ENCODE measurements around the gene HSPBAP1.
"Not testable (repeated sequence)": the region's sequence is repeated elsewhere in the genome, so short reads cannot be mapped to it uniquely, and the experiment has no call there.

The HSPBAP1 gene

DNA sequence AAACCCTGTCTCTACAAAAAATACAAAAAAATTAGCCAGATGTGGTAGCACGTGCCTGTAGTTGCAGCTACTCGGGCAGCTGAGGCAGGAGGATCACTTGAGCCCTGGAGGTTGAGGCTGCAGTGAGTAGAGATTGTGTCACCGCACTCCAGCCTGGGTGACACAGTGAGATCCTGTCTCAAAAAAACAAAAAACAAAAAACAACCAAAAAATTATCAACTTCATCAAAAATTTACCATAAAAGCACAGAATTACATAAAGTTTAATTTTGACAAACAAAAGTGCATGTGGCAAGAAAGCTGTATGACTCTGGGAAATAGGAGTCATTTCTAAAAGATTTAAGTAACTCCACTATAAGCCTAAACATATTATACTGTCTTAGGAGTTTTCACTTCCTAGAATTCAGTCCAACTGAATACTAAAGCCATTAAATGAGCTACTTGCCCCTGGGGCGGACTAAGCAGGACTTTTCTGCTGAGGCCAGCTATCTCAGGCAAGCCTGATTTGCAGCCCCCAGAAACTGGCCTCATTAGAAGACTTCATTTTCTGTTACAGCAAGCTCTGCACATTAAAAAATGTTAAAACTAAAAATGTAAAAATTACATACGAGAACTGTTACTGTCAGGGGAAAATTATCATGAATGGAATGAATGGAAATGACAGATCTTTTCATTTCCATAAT is 23.0 kb downstream of the HSPBAP1 start:
- no peak overlapping the region for H3K27ac Mint-ChIP-seq
- H3K9me3 Mint-ChIP-seq, result no peaks in the 10 kb centered on the region
- H3K4me3 Mint-ChIP-seq, result no peak overlapping the region
- DNase-seq, result no peak
- H3K36me3 Mint-ChIP-seq (ENCODE audit: low read depth), result peaks cover 45% of the 10 kb centered on the region
- H3K4me1 Mint-ChIP-seq (ENCODE audit: low read depth), result no peaks in the 10 kb centered on the region
- H3K27me3 Mint-ChIP-seq, result no peaks in the 10 kb centered on the region

DNA sequence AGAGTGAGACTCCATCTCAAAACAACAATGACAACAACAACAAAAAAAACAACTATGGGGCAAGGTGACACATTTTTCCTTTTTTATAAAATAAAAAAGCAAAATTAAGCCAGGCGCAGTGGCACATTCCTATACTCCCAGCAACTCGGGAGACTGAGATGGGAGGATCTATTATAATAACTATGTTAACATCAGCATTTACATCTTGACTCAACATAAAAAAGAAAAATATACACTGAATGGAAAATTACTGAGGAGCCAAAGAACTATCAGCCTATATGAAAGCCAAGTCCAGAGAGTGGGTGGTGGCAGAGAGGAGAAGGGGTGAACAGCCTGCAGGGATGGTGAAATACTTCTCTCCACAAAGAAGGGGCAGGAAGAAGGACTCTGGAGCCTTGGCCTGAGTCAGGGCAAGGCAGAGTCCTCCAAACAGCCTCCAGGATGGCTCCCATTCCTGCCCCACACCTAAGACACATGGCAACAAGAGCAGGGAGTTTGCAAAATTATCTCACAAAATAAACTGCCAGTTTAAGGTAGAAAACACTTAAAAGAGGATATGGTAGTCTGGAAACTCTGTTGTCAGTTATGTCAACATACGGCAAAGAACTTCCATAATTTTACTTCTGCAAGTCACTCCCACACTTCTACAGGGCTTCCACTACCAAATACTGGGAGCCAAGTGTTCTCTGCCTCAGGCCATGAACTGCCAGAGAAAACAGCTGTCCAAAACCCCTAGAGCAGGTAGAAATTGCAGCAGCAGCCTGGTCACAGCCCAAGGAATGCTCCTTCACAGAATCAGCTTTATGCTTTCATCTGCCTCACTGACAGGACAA is 25.9 kb downstream of the HSPBAP1 start:
- H3K27ac Mint-ChIP-seq, result no peak overlapping the region
- no peaks in the 10 kb centered on the region for H3K9me3 Mint-ChIP-seq
- H3K4me1 Mint-ChIP-seq (ENCODE audit: low read depth), result no peaks in the 10 kb centered on the region
- H3K4me3 Mint-ChIP-seq, result no peak overlapping the region
- DNase-seq, result no peak
- H3K36me3 Mint-ChIP-seq (ENCODE audit: low read depth), result peaks cover 48% of the 10 kb centered on the region
- H3K27me3 Mint-ChIP-seq, result no peaks in the 10 kb centered on the region

DNA sequence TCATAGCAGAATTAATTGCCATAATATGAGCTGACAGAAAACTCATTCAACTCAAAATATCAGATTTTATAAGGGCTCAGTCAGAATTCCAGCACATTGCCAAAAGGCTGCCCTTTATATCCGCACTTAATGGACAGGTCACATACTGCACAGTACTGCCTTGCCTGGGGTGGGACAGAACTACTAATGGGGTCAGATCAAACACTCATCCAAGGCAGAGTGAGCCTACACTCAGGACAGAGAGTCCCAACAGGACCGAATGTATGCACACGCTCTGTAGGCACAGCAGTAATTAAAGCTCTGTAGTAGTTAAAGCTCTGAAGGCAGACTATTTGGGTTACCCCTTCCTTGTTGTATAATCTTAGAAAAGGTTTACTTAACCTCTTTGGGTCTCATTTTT is 27.2 kb downstream of the HSPBAP1 start:
- Mint-ChIP-seq H3K36me3 (ENCODE audit: low read depth) (peaks cover 57% of the 10 kb centered on the region), H3K27me3 (no peaks in the 10 kb centered on the region), H3K4me1 (ENCODE audit: low read depth) (no peaks in the 10 kb centered on the region), H3K4me3 (no peak overlapping the region), H3K9me3 (no peaks in the 10 kb centered on the region), H3K27ac (no peak overlapping the region)
- DNase-seq, result no peak

DNA sequence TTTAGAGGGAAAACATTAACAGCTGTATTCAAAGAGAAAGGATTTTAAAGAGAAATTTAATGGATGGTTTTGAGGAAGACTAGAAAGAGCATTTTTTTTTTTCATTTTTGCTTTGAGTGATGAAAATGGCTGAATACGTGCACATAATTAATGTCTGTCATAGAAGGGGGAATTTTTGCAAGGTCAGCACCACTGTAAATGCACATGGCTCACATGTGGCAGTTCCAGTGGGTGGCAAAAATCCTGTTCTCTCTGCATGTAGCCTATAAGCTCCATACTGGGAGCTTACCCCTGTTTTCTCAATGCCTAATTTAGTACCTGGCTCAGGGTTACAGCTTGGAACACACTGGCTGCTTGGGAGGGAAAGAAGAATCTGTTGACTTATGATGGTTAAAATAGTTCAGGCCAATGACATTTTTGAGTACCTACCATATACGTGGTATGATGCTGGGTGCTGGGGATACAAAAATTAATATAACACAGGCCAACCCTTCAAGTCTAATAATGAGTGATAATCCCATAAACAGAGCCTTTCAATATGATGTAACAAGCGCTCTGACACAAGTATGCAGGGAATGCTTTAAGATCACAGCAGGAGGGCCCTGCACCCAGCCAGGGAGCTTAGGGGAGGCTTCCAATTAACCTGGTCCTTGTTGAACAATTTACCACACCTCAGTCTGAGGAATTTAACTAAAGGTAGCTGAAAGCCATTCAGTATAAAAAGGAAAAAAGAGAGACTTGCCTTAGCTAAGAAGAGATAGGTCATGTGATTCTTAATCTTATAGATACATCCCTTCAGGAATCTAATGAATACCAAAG is 33.0 kb downstream of the HSPBAP1 start:
- Mint-ChIP-seq H3K36me3 (ENCODE audit: low read depth) (peaks cover 41% of the 10 kb centered on the region), H3K27me3 (no peaks in the 10 kb centered on the region), H3K4me3 (no peak overlapping the region), H3K9me3 (no peaks in the 10 kb centered on the region), H3K27ac (no peak overlapping the region), H3K4me1 (ENCODE audit: low read depth) (no peaks in the 10 kb centered on the region)
- no peak for DNase-seq

DNA sequence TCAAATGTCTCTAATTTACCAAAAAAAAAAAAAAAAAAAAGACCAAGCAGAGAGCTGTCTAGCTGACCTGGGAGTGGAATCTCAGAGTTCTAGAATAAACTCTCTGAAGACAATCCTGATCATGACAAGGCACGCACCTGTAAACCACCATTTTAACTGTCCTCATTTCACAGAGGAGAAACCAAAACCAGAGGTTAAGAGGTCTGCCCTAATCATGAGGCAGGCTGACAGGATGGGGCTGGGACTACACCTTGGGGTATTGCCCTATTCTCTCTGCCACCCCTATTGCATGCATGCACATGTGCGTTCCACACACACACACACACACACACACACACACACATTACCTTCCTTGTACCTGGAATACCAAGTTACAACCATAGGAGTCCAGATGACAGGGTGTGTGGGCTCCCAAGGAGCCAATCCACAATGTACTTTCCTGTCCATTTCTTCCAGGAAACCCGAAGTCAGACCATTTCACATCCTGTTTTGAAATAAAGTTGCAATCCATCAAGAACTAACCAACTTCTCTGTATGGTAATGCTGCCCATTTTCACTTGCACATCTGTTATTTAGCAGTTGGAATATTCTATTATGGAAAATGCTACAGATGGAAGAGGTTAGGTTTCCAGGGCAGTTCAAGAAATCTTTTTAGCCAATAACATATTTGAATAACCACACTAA is 34.6 kb downstream of the HSPBAP1 start:
- Mint-ChIP-seq H3K9me3 (no peaks in the 10 kb centered on the region), H3K4me3 (no peak overlapping the region), H3K4me1 (ENCODE audit: low read depth) (no peaks in the 10 kb centered on the region), H3K27me3 (no peaks in the 10 kb centered on the region), H3K27ac (no peak overlapping the region), H3K36me3 (ENCODE audit: low read depth) (peaks cover 44% of the 10 kb centered on the region)
- no peak for DNase-seq

DNA sequence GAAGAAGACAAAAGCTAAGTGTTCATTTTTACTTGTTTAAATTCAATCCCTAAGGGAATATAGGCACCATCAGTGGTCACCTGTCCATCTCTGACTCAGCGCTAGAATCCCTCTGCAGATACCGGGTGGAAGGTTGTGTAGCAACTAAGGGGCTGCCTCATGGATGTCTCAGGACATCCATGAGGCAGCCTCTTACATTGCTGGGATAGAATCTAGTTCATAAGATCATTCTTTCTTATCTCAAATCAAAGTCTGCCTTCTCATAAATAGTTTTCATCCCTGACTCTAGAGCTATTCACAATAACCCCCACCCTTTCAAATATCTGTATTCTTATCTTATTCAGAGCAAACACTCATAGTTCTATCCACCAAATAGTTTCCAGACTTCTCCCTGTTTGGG is 38.1 kb downstream of the HSPBAP1 start:
- Mint-ChIP-seq H3K4me3 (no peak overlapping the region), H3K9me3 (no peaks in the 10 kb centered on the region), H3K27ac (no peak overlapping the region), H3K4me1 (ENCODE audit: low read depth) (no peaks in the 10 kb centered on the region), H3K36me3 (ENCODE audit: low read depth) (peaks cover 52% of the 10 kb centered on the region), H3K27me3 (no peaks in the 10 kb centered on the region)
- DNase-seq, result no peak

DNA sequence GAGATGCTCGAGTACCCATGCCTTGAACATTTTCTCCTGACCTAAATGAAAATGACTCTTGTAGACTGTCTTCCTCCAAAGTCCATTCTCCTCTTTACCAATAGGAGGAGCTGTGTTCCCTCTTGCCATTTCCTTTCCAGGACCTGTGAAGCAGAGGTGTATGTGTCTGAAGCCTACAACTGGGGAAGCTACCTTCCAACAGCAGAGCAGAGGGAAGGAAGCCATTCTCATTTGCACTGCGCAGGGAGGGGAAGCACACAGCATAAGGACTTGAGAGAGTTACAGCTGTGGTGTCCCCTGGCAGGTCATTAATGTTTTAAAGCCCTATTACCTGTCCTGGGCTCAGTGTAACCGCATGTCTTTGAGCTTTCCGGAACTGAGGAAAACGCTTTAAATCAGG is 38.7 kb downstream of the HSPBAP1 start:
- no peaks in the 10 kb centered on the region for H3K9me3 Mint-ChIP-seq
- peak; percentile 30 for DNase-seq
- no peak overlapping the region for H3K27ac Mint-ChIP-seq
- no peak overlapping the region for H3K4me3 Mint-ChIP-seq
- no peaks in the 10 kb centered on the region for H3K4me1 Mint-ChIP-seq (ENCODE audit: low read depth)
- H3K36me3 Mint-ChIP-seq (ENCODE audit: low read depth), result peaks cover 52% of the 10 kb centered on the region
- no peaks in the 10 kb centered on the region for H3K27me3 Mint-ChIP-seq

DNA sequence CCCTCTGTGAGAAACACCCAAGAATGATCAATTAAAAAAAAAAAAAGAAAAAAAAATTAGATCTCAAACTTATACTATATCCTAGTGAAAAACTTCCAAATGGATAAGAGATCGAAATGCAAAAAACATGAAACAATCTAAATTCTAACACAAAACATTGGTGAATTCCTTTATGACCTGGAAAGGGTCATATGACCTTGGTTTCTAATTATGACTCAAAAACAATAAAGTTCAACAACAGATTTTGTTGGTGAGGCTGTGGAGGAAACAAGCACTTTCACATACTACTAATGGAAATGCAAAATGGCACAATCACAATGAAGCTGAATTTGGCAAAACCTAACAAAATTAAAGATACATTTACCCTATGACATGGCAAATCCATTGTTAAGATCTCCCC is 45.3 kb downstream of the HSPBAP1 start:
- no peaks in the 10 kb centered on the region for H3K27me3 Mint-ChIP-seq
- no peak overlapping the region for H3K4me3 Mint-ChIP-seq
- peaks cover 63% of the 10 kb centered on the region for H3K36me3 Mint-ChIP-seq (ENCODE audit: low read depth)
- H3K27ac Mint-ChIP-seq, result no peak overlapping the region
- H3K9me3 Mint-ChIP-seq, result no peaks in the 10 kb centered on the region
- no peak for DNase-seq
- H3K4me1 Mint-ChIP-seq (ENCODE audit: low read depth), result no peaks in the 10 kb centered on the region

DNA sequence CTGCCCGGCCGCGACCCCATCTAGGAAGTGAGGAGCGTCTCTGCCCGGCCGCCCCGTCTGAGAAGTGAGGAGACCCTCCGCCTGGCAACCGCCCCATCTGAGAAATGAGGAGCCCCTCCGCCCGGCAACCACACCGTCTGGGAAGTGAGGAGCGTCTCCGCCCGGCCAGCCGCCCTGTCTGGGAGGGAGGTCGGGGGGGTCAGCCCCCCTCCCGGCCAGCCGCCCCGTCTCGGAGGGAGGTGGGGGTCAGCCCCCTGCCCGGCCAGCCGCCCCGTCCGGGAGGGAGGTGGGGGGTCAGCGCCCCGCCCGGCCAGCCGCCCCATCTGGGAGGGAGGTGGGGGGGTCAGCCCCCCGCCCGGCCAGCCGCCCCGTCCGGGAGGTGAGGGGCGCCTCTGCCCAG is 46.3 kb downstream of the HSPBAP1 start:
- not testable (repeated sequence) for DNase-seq; H3K9me3 Mint-ChIP-seq; H3K4me1 Mint-ChIP-seq (ENCODE audit: low read depth); H3K4me3 Mint-ChIP-seq; H3K27ac Mint-ChIP-seq; H3K27me3 Mint-ChIP-seq
- peaks cover 65% of the 10 kb centered on the region for H3K36me3 Mint-ChIP-seq (ENCODE audit: low read depth)

DNA sequence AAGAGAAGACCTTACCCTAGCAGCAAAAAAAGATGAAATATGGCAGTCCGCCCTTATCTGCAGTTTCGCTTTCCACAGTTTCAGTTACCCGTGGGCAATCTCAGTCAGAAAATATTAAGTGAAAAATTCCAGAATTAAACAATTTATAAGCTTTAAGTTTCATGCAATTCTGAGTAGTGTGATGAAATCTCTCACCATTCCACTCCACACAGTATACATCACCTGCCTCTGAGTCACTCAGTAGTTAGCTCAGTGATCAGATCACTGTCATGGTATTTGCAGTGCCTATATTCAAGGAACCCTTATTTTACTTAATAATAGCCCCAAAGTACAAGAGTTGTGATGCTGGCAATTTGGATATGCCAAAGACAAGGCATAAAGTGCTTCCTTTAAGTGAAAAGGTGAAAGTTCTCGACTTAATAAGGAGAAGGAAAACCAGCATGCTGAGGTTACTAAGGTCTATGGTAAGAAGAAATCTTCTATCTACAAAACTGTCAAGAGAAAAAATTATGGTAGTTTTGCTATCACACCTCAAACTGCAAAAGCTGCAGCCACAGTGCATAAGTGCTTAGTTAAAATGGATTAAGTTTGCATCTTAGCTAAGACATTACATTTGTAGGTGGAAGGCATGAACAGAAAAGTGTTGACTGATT is 48.1 kb downstream of the HSPBAP1 start:
- H3K27me3 Mint-ChIP-seq, result no peaks in the 10 kb centered on the region
- H3K4me1 Mint-ChIP-seq (ENCODE audit: low read depth), result no peaks in the 10 kb centered on the region
- no peak overlapping the region for H3K27ac Mint-ChIP-seq
- H3K4me3 Mint-ChIP-seq, result no peak overlapping the region
- peaks cover 67% of the 10 kb centered on the region for H3K36me3 Mint-ChIP-seq (ENCODE audit: low read depth)
- peaks cover 5% of the 10 kb centered on the region for H3K9me3 Mint-ChIP-seq
- no peak for DNase-seq

DNA sequence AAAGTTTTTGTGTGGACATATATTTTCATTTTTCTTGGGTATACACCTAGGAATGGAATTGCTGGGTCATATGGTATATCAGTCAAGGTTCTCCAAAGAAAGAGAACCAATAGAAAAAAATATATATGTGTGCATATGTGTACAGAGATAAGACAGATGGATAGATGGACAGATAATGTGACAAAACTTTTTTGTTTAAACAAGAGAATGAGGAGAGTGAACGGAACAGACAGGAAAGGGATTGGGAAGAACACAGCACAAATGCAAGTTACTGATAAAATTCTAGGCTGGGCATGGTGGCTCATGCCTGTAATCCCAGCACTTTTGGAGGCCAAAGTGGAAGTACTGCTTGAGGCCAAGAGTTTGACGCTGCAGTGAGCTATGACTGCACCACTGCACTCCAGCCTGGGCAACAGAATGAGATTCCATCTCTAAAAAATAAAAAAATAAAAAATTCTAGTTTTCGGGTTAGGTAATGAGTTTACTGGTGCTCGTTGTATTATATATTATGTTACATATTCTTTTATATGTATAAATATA is 50.0 kb downstream of the HSPBAP1 start:
- H3K36me3 Mint-ChIP-seq (ENCODE audit: low read depth), result peaks cover 79% of the 10 kb centered on the region
- H3K27ac Mint-ChIP-seq, result no peak overlapping the region
- no peak for DNase-seq
- H3K9me3 Mint-ChIP-seq, result peaks cover 5% of the 10 kb centered on the region
- no peaks in the 10 kb centered on the region for H3K27me3 Mint-ChIP-seq
- H3K4me3 Mint-ChIP-seq, result no peak overlapping the region
- no peaks in the 10 kb centered on the region for H3K4me1 Mint-ChIP-seq (ENCODE audit: low read depth)

DNA sequence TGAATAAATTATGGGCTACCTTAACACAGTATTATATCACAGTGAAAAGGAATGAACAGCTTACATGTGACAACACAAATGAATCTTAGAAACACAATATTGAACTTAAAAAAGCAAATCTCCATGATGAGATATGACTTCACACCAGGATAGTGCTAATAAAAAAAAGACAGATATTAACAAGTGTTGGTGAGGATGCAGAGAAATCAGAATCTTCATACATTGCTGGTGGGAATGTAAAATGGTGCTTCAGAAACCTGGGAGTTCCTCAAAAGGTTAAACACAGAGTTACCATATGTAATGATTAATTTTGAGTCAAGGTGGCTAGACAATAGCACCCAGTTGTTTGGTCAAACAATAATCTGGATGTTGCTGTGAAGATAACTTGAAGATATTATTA is 51.4 kb downstream of the HSPBAP1 start:
- Mint-ChIP-seq H3K4me1 (ENCODE audit: low read depth) (no peaks in the 10 kb centered on the region), H3K27me3 (no peaks in the 10 kb centered on the region), H3K27ac (no peak overlapping the region), H3K9me3 (peaks cover 7% of the 10 kb centered on the region), H3K4me3 (no peak overlapping the region), H3K36me3 (ENCODE audit: low read depth) (peaks cover 83% of the 10 kb centered on the region)
- DNase-seq, result no peak

DNA sequence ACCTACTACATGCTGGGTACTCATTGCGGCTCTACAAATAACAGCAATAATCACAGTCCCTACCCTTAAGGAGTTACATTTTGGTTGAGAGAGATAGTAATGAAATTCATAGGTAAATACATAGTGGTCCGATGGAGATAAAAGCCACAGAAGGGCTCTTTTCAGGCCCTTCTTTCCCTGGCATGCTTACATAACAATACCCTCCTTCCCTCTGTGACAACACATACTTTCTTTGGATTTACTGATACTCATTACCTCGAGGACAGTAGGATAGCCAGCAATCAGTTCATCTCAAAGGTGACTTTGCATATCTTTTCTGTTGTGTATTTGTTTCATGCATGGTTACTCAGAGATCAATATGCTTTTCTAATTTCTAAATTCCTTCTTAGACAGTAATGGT is 54.5 kb downstream of the HSPBAP1 start:
- H3K4me3 Mint-ChIP-seq, result no peak overlapping the region
- no peak overlapping the region for H3K27ac Mint-ChIP-seq
- H3K27me3 Mint-ChIP-seq, result no peaks in the 10 kb centered on the region
- peaks cover 67% of the 10 kb centered on the region for H3K36me3 Mint-ChIP-seq (ENCODE audit: low read depth)
- H3K4me1 Mint-ChIP-seq (ENCODE audit: low read depth), result no peaks in the 10 kb centered on the region
- H3K9me3 Mint-ChIP-seq, result peaks cover 7% of the 10 kb centered on the region
- DNase-seq, result no peak

All from activated T-cell treated with anti-CD3 and anti-CD28 coated beads, Interleukin-2, amount 50 U/mL, for 24 hours (primary cell).